IPS-18c (cell line): Measurements from ENCODE around the gene NDUFA3.

Source experiments
- H3K4me3 ChIP-seq: 2 replicates; pipeline ENCODE4 v1.7.0; 2013; ENCODE audit warnings: low read depth, mild to moderate bottlenecking, low read length, moderate library complexity; ENCODE audit not compliant: insufficient read depth
- H3K9me3 ChIP-seq: one replicate; pipeline ENCODE4 v1.6.1; 2013; ENCODE audit warnings: mild to moderate bottlenecking, low read length, moderate library complexity; ENCODE audit not compliant: control insufficient read depth, insufficient read depth

Gene NDUFA3

DNA sequence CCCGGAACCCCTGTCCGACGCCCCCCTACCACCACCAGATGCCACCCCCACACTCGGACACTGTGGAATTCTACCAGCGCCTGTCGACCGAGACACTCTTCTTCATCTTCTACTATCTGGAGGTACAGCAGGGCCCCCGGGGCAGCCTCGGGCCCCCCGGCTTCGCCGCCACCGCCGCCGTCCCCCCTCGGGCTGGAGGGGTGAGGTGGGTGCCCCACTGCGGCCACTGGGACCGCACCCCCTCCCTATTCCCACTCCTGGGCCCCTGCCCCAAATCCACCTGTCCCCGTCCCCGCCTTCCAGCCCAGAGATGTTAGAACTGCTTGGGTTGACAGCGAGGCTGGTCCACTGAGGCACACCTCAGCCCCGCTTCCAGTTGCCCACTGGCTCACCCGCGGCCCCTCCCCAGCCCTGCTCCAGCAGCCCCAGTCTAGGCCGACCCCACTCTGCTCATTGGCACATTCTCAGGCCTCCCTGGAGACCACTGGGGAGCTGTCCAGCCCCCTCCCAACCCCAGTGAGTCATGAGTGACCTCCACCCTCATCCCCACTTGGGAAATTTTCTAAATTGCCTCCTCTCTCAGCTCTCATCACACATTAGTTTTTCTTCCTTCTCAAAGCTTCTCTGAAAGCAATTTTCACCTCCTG, 50.3 kb downstream of the NDUFA3 start:
- H3K4me3 ChIP-seq: no peak overlapping the region

GRCh38 chr19:54153731-54154326, 51.2 kb downstream of the NDUFA3 start:
- Histone ChIP-seq H3K4me3 (no peak overlapping the region), H3K9me3 (no peaks in the 10 kb centered on the region)

More for the DNA sequence above, 50.3 kb downstream of the NDUFA3 start:
- no peaks in the 10 kb centered on the region for H3K9me3 ChIP-seq

DNA sequence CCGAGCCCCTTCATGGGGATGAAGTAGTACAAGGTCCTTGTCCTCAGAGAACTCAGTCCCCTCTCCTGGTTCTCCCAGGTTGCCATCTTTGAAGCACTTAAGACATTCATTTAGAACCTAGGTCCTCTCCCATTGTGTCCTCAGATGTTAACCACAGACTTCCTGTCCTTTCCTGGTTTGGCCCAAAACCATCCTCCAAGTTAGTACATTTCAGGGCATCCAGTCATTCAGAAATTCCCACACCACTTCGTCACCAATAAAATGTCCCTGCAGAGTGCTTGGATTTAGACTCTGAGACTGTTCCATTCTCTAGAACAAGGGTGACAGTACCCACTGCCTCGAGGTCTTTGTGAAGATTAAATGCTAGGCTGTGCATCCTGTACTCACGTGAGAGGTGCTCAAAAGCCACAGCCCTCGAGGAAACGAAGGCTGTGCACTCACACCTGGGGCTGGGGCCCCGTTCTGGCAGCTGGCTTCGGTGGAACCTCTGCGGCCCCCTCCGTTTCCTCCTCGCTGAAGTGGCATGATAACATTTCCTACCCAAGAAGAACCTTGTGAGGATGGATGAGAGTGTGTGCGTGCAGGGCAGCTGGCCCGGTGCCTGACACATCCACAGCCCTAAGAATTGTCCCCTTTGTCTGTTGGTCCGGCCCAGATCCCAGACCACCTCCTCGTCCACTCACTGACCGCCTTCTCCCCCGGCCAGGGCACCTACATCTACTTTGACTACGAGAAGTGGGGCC, 52.1 kb downstream of the NDUFA3 start:
- Histone ChIP-seq H3K4me3 (no peak overlapping the region), H3K9me3 (no peaks in the 10 kb centered on the region)

DNA sequence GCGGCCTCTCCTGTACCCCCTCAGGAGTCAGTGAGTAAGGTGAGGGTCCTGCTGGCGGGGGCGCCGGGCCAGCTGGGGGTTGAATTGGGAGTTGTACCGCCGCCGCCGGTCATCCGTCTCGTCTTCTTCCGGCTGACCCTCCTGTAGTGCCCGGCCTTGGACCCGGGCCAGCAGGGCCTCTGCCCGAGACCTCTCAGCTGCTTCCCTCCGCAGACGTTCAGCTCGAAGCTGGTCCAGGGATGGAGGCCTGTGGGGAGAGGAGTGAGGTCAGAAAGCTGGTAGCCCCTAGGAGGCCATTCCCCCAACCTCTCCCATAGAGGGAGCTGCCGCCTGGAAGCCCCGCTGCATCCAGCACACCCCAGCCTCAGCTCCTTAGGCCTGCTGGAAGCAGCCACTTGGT, 53.0 kb downstream of the NDUFA3 start:
- no peak overlapping the region for H3K4me3 ChIP-seq
- H3K9me3 ChIP-seq: no peaks in the 10 kb centered on the region

DNA sequence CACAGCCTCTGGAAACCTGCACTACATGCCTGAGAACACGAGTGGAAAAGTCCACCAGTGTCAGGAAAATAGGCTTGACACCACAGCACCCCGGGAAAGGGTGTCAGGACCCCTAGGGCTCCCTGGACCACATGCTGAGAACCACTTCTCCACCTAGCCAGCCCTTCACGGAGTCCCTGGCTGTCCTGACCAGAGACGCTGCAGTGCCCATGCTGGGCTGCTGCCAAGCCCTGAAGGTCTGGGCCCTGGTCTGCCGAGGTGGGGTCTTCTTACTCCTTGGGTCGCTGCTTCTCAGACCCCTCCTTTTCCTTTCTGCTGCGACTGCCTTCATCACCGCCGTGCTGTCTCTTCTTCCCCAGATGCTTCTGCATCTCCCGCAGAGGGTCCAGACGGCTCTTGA, 53.8 kb downstream of the NDUFA3 start:
- Histone ChIP-seq H3K9me3 (no peaks in the 10 kb centered on the region), H3K4me3 (no peak overlapping the region)

- Histone ChIP-seq H3K9me3 (no peaks in the 10 kb centered on the region), H3K4me3 (no peak overlapping the region)
Measured at GRCh38 chr19:54156953-54157352, 54.3 kb downstream of the NDUFA3 start.
